Measurements from ENCODE around the gene CARS2.
A peak's percentile ranks its signal among the peaks of the same experiment; 100 is the strongest.

CARS2 gene

DNA sequence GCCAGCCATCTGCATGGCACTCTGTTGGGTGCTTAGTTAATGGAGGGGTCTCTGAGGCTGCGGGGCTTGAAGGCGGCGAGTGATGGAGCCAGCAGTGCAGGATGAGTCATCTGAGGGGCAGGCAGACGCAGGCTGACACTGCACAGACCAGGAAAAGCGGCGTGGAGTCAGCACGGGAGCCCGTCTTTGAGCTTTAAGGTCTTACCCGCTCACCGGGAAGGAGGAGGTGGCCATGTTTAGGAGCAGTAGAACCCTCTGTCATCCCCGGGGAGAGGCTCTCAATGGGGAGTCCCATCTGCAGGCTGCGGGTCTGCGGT is 77.5 kb downstream of the CARS2 start:
- no peak for DNase-seq (ENCODE audit: low spot score in 2 of 2)
- no peaks in the 10 kb centered on the region for H3K9me3 ChIP-seq
- H3K27me3 ChIP-seq (ENCODE audit: low read depth), result no peaks in the 10 kb centered on the region
- in situ Hi-C loops (cut with MboI; ENCODE audit: low sequenced_read_pairs), result no loop called here
- H3K36me3 ChIP-seq (replicated peaks), result peaks cover 20% of the 10 kb centered on the region
- H3K4me3 ChIP-seq, result no peak overlapping the region
- H3K4me1 ChIP-seq, result no peaks in the 10 kb centered on the region

GRCh38 chr13:110627761-110628476 is 78.0 kb downstream of the CARS2 start:
- H3K27me3 ChIP-seq (ENCODE audit: low read depth), result no peaks in the 10 kb centered on the region
- in situ Hi-C loops (cut with MboI; ENCODE audit: low sequenced_read_pairs), result no loop called here
- no peak overlapping the region for H3K4me3 ChIP-seq
- no peaks in the 10 kb centered on the region for H3K9me3 ChIP-seq
- peaks cover 25% of the 10 kb centered on the region for H3K36me3 ChIP-seq (replicated peaks)
- no peak for DNase-seq (ENCODE audit: low spot score in 2 of 2)
- no peaks in the 10 kb centered on the region for H3K4me1 ChIP-seq

DNA sequence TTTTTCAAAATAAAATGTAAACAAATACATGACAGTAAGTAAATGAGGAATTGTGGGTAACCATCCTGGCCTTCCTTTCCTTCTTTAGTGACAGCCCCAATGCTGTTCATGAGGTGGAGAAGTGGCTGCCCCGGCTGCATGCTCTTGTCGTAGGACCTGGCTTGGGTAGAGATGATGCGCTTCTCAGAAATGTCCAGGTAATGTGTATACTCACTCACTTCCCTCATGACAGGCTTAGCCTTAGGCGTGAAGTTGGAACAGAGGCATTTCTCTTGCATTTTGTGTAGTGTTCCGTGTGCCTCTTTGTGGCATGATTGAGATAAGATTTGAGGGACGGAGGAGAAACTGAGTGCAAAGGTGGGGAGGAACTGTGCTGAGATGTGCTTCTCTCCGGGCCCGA is 78.6 kb downstream of the CARS2 start:
- Histone ChIP-seq H3K4me3 (no peak overlapping the region), H3K9me3 (no peaks in the 10 kb centered on the region), H3K4me1 (no peaks in the 10 kb centered on the region), H3K36me3 (replicated peaks) (peaks cover 30% of the 10 kb centered on the region), H3K27me3 (ENCODE audit: low read depth) (no peaks in the 10 kb centered on the region)
- no peak for DNase-seq (ENCODE audit: low spot score in 2 of 2)
- in situ Hi-C loops (cut with MboI; ENCODE audit: low sequenced_read_pairs), result no loop called here

GRCh38 chr13:110626521-110626920 is 79.4 kb downstream of the CARS2 start:
- DNase-seq (ENCODE audit: low spot score in 2 of 2), result no peak
- Histone ChIP-seq H3K27me3 (ENCODE audit: low read depth) (no peaks in the 10 kb centered on the region), H3K9me3 (no peaks in the 10 kb centered on the region), H3K36me3 (replicated peaks) (peaks cover 29% of the 10 kb centered on the region), H3K4me3 (no peak overlapping the region), H3K4me1 (no peaks in the 10 kb centered on the region)
- in situ Hi-C loops (cut with MboI; ENCODE audit: low sequenced_read_pairs), result no loop called here

DNA sequence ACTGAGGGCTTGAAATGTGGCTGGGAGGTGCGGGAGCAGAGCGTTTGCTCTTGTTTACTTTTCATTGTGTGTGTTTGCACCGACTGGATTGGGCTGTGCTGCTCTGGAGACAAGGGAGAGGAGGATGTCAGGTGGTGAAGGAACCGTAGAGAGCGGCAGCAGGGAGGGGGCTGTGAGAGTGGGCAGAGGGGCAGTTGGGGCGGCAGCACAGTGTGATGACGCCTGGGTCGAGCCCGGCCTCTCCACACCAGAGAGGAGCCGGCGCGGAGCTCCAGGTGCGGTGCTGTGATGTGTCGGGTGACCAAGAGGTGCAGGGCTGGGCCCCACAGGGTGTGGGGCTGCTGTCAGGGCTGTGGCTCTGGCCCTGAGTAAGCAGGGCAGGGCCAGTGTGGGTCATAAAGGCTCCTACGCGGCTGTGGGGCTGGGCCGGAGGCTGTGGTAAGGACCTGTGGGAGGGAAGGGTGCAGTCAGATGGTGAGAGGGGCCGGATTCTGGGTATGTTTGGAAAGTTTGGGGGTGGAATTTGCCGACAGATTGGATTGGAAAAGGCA is 80.1 kb downstream of the CARS2 start:
- H3K9me3 ChIP-seq, result no peaks in the 10 kb centered on the region
- H3K4me1 ChIP-seq, result no peaks in the 10 kb centered on the region
- H3K4me3 ChIP-seq, result no peak overlapping the region
- no peak for DNase-seq (ENCODE audit: low spot score in 2 of 2)
- H3K27me3 ChIP-seq (ENCODE audit: low read depth), result no peaks in the 10 kb centered on the region
- H3K36me3 ChIP-seq (replicated peaks), result peaks cover 27% of the 10 kb centered on the region
- in situ Hi-C loops (cut with MboI; ENCODE audit: low sequenced_read_pairs), result no loop called here

DNA sequence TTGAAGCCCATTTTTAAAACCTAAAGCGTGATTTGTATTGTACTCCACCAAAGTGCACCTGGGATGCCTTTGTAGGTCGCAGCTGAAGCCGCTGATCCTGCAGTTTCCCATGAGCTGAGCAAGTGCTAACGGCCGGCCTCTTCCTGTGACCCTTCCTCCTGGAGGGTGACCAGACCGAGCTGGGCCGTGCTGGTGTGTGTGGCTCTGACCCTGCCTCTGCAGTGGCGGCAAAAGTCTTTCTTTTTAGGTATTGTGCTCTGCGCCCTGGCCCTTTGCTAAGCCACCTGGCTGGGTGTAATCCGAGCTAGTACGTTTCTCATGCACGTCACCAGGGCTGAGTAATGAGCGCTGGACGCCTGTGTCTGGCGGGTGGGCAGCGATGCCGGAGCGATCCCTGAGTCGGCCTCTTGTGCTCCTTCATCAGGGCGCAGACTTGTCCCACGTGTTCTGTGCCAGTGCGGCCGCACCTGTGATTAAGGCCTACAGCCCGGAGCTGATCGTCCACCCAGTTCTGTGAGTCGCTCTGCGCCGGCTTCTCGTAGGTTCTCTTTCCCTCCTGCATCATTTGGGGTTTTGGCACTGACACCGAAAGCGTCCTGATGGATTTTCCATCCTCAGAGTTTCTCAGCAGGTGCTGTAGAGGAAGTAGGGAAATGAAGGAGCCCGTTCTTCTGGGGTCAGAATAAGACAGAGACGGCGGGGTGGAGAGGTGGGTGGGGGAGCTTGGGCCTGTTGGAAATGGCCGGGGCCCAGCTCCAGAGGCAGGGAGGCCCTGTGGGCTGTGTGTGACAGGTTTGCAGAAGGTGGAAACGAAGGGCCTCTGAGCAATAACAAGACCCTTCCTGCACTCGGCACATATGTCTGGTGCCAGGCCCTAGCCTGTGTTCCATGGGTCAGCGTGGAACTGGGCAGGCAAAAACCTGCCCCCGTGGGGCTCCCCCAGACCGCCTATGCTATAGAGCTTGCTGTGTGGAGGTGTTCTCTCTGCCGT is 80.9 kb downstream of the CARS2 start:
- Histone ChIP-seq H3K36me3 (replicated peaks) (peaks cover 27% of the 10 kb centered on the region), H3K4me1 (no peaks in the 10 kb centered on the region), H3K27me3 (ENCODE audit: low read depth) (no peaks in the 10 kb centered on the region), H3K9me3 (no peaks in the 10 kb centered on the region), H3K4me3 (no peak overlapping the region)
- DNase-seq (ENCODE audit: low spot score in 2 of 2), result no peak
- in situ Hi-C loops (cut with MboI; ENCODE audit: low sequenced_read_pairs), result loop anchor here (25.0 kb wide), 1 partner anchor 187 kb away; no protein-coding TSS in a partner anchor

DNA sequence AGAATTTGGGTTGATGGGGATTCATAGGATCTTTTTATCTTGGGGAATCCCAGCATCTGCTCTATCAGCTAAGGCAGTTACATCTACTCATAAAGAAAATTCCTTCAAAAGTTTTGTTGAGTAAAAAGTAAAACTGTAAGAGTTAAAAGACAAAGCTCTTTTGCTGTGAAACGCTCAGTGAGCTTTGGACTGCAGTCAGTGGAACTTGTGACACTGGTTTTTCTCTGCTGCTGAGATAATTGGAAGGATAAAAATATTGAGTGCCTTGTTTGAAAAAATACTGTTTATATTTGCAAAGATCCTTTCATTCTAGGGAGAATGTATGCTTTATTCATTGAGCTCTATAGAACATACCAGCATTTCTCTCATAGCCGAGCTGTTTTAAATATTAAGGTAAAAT is 85.3 kb downstream of the CARS2 start:
- no peaks in the 10 kb centered on the region for H3K9me3 ChIP-seq
- H3K27me3 ChIP-seq (ENCODE audit: low read depth), result no peaks in the 10 kb centered on the region
- no peak overlapping the region for H3K4me3 ChIP-seq
- no peak for DNase-seq (ENCODE audit: low spot score in 2 of 2)
- H3K36me3 ChIP-seq (replicated peaks), result peaks cover 26% of the 10 kb centered on the region
- peaks cover 9% of the 10 kb centered on the region for H3K4me1 ChIP-seq
- in situ Hi-C loops (cut with MboI; ENCODE audit: low sequenced_read_pairs), result loop anchor here (25.0 kb wide), 1 partner anchor 192 kb away; no protein-coding TSS in a partner anchor

DNA sequence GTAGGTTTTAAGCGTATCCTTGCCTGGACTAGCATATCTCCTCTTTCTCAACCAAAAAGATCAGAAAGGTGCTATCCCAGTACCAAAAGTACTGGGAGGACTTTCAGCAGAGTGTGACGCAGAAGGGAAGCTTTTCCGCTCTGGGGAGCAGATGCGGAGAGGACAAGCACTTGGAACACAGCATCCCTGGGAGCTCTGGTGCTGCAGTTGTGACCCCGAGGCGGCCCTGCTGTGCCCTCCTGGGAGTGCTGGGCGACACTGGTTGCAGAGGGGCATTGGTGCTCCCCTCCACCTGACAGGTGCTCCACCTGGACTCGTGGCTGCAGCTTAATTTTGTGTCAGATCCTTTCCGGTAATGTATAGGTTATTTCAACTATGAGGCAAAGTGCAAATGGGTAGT is 87.1 kb downstream of the CARS2 start:
- Histone ChIP-seq H3K4me1 (peaks cover 14% of the 10 kb centered on the region), H3K27me3 (ENCODE audit: low read depth) (no peaks in the 10 kb centered on the region), H3K36me3 (replicated peaks) (peaks cover 21% of the 10 kb centered on the region), H3K9me3 (no peaks in the 10 kb centered on the region), H3K4me3 (no peak overlapping the region)
- in situ Hi-C loops (cut with MboI; ENCODE audit: low sequenced_read_pairs), result loop anchor here (25.0 kb wide), 1 partner anchor 194 kb away; no protein-coding TSS in a partner anchor
- no peak for DNase-seq (ENCODE audit: low spot score in 2 of 2)

- no peak overlapping the region for H3K4me3 ChIP-seq
- H3K4me1 ChIP-seq, result peaks cover 14% of the 10 kb centered on the region
- in situ Hi-C loops (cut with MboI; ENCODE audit: low sequenced_read_pairs), result loop anchor here (25.0 kb wide), 1 partner anchor 194 kb away; no protein-coding TSS in a partner anchor
- no peak for DNase-seq (ENCODE audit: low spot score in 2 of 2)
- peaks cover 16% of the 10 kb centered on the region for H3K36me3 ChIP-seq (replicated peaks)
- no peaks in the 10 kb centered on the region for H3K27me3 ChIP-seq (ENCODE audit: low read depth)
- H3K9me3 ChIP-seq, result no peaks in the 10 kb centered on the region
These were observed 87.7 kb downstream of the CARS2 start for GRCh38 chr13:110618167-110618566.

- H3K4me3 ChIP-seq, result peak overlapping the region; percentile 77
- no peaks in the 10 kb centered on the region for H3K9me3 ChIP-seq
- H3K27me3 ChIP-seq (ENCODE audit: low read depth), result no peaks in the 10 kb centered on the region
- in situ Hi-C loops (cut with MboI; ENCODE audit: low sequenced_read_pairs), result loop anchor here (25.0 kb wide), 1 partner anchor 195 kb away; no protein-coding TSS in a partner anchor
- peak; percentile 66 to 74 for DNase-seq (ENCODE audit: low spot score in 2 of 2)
- H3K4me1 ChIP-seq, result peaks cover 14% of the 10 kb centered on the region
- H3K36me3 ChIP-seq (replicated peaks), result peaks cover 9% of the 10 kb centered on the region; the same call in 1 of the 2 replicates
These were observed 88.4 kb downstream of the CARS2 start for GRCh38 chr13:110617321-110618072.

DNA sequence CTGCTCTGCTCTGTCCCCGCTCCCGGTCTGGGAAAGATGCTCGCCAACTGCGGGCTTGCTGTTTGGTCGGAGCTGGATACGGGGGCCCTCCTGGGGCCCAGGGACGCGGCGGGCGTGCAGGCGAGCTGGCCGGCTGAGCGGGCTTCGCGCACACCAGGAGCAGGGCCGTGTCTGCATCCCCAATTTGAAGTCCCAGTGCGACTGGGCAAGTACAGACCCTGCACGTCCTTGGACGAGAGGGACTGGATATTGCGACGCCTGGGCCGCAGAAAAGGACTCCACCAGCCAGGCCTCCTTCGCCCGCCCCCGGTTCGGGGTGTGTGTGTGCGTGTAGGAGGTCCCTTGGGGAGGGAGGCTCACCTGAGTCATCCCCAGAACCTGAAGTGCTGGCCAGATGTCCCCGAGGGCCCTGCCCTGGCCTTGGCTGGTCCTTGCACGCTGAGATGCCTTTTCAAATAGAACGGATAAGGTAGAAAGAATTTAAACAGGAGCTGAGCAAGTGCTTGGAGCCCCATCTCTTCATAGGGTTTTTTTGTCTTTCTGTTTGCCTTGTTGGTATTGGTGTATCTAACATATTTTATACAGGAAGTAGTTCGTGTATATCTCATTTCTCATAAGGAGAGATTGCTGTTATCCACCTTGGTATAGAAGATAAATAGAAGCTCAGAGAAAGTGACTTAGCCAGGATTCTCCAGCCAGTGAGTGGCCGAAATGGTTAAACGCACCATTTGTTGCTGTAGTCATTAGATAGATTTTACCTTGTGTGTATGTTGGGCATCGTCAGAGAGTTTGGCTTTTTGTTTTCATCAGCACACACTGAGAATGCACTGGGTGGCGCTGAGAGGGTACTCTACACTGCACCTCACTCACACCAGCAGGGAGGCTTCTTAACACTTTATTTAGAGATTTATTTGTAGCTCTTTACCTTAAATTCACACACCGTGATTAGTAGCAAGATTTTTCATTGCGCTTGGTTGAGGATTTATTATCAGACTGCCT is 89.5 kb downstream of the CARS2 start:
- Histone ChIP-seq H3K27me3 (ENCODE audit: low read depth) (no peaks in the 10 kb centered on the region), H3K4me3 (peak overlapping the region; percentile 77), H3K4me1 (peaks cover 14% of the 10 kb centered on the region), H3K36me3 (replicated peaks) (peaks cover 6% of the 10 kb centered on the region; the same call in 1 of the 2 replicates), H3K9me3 (no peaks in the 10 kb centered on the region)
- in situ Hi-C loops (cut with MboI; ENCODE audit: low sequenced_read_pairs), result loop anchor here (25.0 kb wide), 1 partner anchor 196 kb away; no protein-coding TSS in a partner anchor
- DNase-seq (ENCODE audit: low spot score in 2 of 2), result peak; percentile 41
